ENCODE measurements around the gene CLCC1.

- TF ChIP-seq POLR2A (IDR thresholded peaks at IDR 0.05): no peak
- no peak for TF ChIP-seq CTCF (IDR thresholded peaks at IDR 0.05)
Measured at GRCh38 chr1:108955881-108956280, 7.4 kb downstream of the CLCC1 start.
